ENCODE data around the gene TAAR9. TPM values are rescaled to one million over a fixed set of nuclear protein-coding genes. Genes with fewer than 3 reads are reported as not detected.

The TAAR9 gene
- not detected in 2 replicates for total RNA-seq

DNA sequence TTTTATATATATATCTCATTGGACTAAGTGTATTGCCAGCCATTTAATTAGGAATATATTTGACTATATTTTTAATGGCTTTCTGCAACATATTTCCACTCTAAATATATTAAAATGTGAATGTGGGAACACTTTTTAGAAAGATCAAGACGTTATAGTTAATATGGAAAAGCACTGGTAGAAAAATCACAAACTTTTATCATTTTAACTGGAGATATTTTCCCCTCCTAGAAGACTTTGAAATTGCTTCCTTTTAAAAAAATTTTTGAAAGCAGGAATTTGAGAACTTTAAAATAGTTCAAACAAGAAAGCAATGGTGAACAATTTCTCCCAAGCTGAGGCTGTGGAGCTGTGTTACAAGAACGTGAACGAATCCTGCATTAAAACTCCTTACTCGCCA, at the start of gene TAAR9:
Gene TAAR9 (plus strand): TSS at position 301 of the 400 bp plus-strand sequence. CDS start 13 bp downstream, at position 314.

GRCh38 chr6:132512638-132513632, 25.1 kb upstream of the TAAR9 start, which contains the start of gene STX7:
Gene STX7, minus strand, starts transcription at chr6:132513116. Its CDS starts 9,586 bp downstream, at chr6:132503530.

DNA sequence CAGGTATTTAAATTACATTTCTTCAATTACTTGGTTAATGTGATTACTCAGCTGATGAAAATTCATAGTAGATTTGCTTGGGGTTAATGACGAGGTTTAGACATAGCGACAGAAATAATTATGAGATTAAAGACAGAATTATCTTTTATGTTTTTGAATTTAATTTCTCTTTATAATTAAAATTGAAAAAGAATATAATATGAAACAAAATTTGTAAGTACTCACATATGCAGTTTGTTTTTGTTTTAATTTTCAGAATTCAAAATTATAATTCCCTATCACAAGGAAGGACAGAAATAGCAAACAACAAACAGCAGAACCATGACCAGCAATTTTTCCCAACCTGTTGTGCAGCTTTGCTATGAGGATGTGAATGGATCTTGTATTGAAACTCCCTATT, 14.3 kb downstream of the TAAR9 start, which contains the start of gene TAAR8:
Gene TAAR8 (plus strand): TSS at position 301 of the 400 bp plus-strand sequence. CDS start 21 bp downstream, at position 322.

GRCh38 chr6:132570221-132570777, 32.2 kb downstream of the TAAR9 start, which contains the start of gene TAAR6:
Gene TAAR6, plus strand, starts transcription at chr6:132570322. Its CDS starts 0 bp downstream, at chr6:132570322.

Small RNA genes lying within 50 kb of the gene (small RNA-seq; reads per million reads assigned to genes)
- gene TAAR7P = not detected

Other genes starting within 250 kb of the TAAR9 start
- 71.0 and 119 TPM in 2 replicates for gene MOXD1, start 136.8 kb upstream of the TAAR9 start, total RNA-seq
- 20.0 and 55.7 TPM in 2 replicates for gene STX7, start 25.2 kb upstream of the TAAR9 start, total RNA-seq
- gene TAAR8, start 14.4 kb downstream of the TAAR9 start, total RNA-seq = not detected in 2 replicates
- not detected in 2 replicates for gene TAAR6, start 32.0 kb downstream of the TAAR9 start, total RNA-seq
- not detected in 2 replicates for gene TAAR5, start 51.5 kb downstream of the TAAR9 start, total RNA-seq
- gene TAAR2, start 86.0 kb downstream of the TAAR9 start, total RNA-seq = not detected in 2 replicates
- not detected in 2 replicates for gene TAAR1, start 120.9 kb downstream of the TAAR9 start, total RNA-seq
- not detected in 2 replicates for gene VNN1, start 175.8 kb downstream of the TAAR9 start, total RNA-seq
- not detected in 2 replicates for gene VNN2, start 219.6 kb downstream of the TAAR9 start, total RNA-seq

Measured in placental epithelial cell (primary cell).